NB4 (cell line): ENCODE measurements around the gene MAGI1.
"Not testable (repeated sequence)": the region's sequence is repeated elsewhere in the genome, so short reads cannot be mapped to it uniquely, and the experiment has no call there.

ENCODE experiments used
- DNase-seq: peaks from one replicate; pipeline ENCODE4 v3.0.0; 2010; ENCODE audit warnings: low read depth
- H3K4me3 ChIP-seq: one replicate; pipeline ENCODE4 v1.5.1; 2011; ENCODE audit warnings: mild to moderate bottlenecking, low read depth, low read length, moderate library complexity
- CTCF ChIP-seq: IDR thresholded peaks from one replicate; pipeline ENCODE4 v1.5.1; 2012; ENCODE audit warnings: low read depth, low read length
- MAX ChIP-seq: IDR thresholded peaks from 2 replicates; pipeline ENCODE4 v1.6.1; 2011; ENCODE audit warnings: low read depth, low read length
- MYC ChIP-seq: IDR thresholded peaks from 2 replicates; pipeline ENCODE4 v1.6.1; 2011; ENCODE audit warnings: low read depth, low read length
- POLR2A ChIP-seq: IDR thresholded peaks from 2 replicates; pipeline ENCODE4 v1.6.1; 2011; ENCODE audit warnings: mild to moderate bottlenecking; ENCODE audit not compliant: insufficient read length; ENCODE audit errors: extremely low read depth

The MAGI1 gene

GRCh38 chr3:66055289-66055688 is 16.6 kb upstream of the MAGI1 start:
- DNase-seq: no peak
- TF ChIP-seq POLR2A (no peak), CTCF (no peak), MAX (no peak), MYC (no peak)
- no peak overlapping the region for H3K4me3 ChIP-seq

GRCh38 chr3:66053550-66054094 is 14.9 kb upstream of the MAGI1 start:
- H3K4me3 ChIP-seq: no peak overlapping the region
- TF ChIP-seq MAX: no peak
- DNase-seq: no peak

- TF ChIP-seq MYC (no peak), POLR2A (no peak), MAX (no peak), CTCF (no peak)
- no peak for DNase-seq
- H3K4me3 ChIP-seq: no peak overlapping the region
These were observed 14.2 kb upstream of the MAGI1 start for GRCh38 chr3:66052721-66053549.

- no peak for DNase-seq
- H3K4me3 ChIP-seq: no peak overlapping the region
- TF ChIP-seq MAX (no peak), POLR2A (no peak)
These were observed 12.1 kb upstream of the MAGI1 start for GRCh38 chr3:66050821-66051220.

- TF ChIP-seq CTCF (no peak), MAX (no peak), MYC (no peak), POLR2A (no peak)
- DNase-seq: no peak
- H3K4me3 ChIP-seq: no peak overlapping the region
These were observed 9.3 kb upstream of the MAGI1 start for GRCh38 chr3:66048051-66048395.

- no peak overlapping the region for H3K4me3 ChIP-seq
- no peak for TF ChIP-seq MAX
- TF ChIP-seq MYC: no peak
- no peak for TF ChIP-seq POLR2A
- no peak for TF ChIP-seq CTCF
- no peak for DNase-seq
These were observed 8.8 kb upstream of the MAGI1 start for GRCh38 chr3:66047311-66048050.

- DNase-seq, H3K4me3 ChIP-seq: not testable (repeated sequence)
These were observed 7.6 kb upstream of the MAGI1 start for GRCh38 chr3:66046321-66046720.
